Spinal cord (tissue), 10 donors: ENCODE results near the gene ITCH. TPM values are rescaled to one million over a fixed set of nuclear protein-coding genes. Genes with fewer than 3 reads are reported as not detected.

ENCODE experiments used
- DNase-seq, 6 donors: peaks; one replicate each; pipeline versions ENCODE4 v3.0.0 to v3.0.0-alpha.2; 2013 to 2015; ENCODE audit warnings: low spot score in 6 of 6, low read depth in 4 of 6
- H3K27ac ChIP-seq: one replicate; pipeline ENCODE4 v1.5.1; 2013; ENCODE audit warnings: low read depth, low read length, control low read depth
- H3K27me3 ChIP-seq: one replicate; pipeline ENCODE4 v1.6.1; 2013; ENCODE audit warnings: low read length; ENCODE audit not compliant: control insufficient read depth, insufficient read depth
- H3K36me3 ChIP-seq: one replicate; pipeline ENCODE4 v1.6.1; 2013; ENCODE audit warnings: low read length; ENCODE audit not compliant: control insufficient read depth, insufficient read depth
- H3K4me1 ChIP-seq: one replicate; pipeline ENCODE4 v1.6.1; 2013; ENCODE audit warnings: low read length; ENCODE audit not compliant: control insufficient read depth, insufficient read depth
- H3K4me3 ChIP-seq: one replicate; pipeline ENCODE4 v1.5.1; 2013; ENCODE audit warnings: low read depth, low read length, control low read depth
- H3K9me3 ChIP-seq: one replicate; pipeline ENCODE4 v1.6.1; 2013; ENCODE audit warnings: low read length; ENCODE audit not compliant: control insufficient read depth, insufficient read depth
- WGBS: methylation state at CpG from one replicate; pipeline ENCODE4 v1.1.5; 2013; ENCODE audit warnings: missing lambda C conversion rate; ENCODE audit not compliant: insufficient coverage; 5-methylcytosine and 5-hydroxymethylcytosine counted together
- polyA plus RNA-seq, 2 donors: library from polyadenylated mRNA; unstranded; fragments of 120-200 nt; gene quantifications; one replicate each; pipeline ENCODE4 v1.2.1, GENCODE V29; 2013; ENCODE audit not compliant: insufficient read length in 2 of 2
- total RNA-seq, 2 donors: library from RNA; depleted of rRNA in 1 of 2; stranded (reverse); fragments of 120-200 nt in 1 of 2; fragments of >200 nt in 1 of 2; gene quantifications; one replicate each; pipeline versions ENCODE4 v1.2.3 to v1.2.4, GENCODE V29; 2013 to 2014
- donor health status: healthy.

ITCH gene
- total and polyA plus RNA-seq, 4 donors, result 25.3 to 88.5 (median 46.7) TPM

DNA sequence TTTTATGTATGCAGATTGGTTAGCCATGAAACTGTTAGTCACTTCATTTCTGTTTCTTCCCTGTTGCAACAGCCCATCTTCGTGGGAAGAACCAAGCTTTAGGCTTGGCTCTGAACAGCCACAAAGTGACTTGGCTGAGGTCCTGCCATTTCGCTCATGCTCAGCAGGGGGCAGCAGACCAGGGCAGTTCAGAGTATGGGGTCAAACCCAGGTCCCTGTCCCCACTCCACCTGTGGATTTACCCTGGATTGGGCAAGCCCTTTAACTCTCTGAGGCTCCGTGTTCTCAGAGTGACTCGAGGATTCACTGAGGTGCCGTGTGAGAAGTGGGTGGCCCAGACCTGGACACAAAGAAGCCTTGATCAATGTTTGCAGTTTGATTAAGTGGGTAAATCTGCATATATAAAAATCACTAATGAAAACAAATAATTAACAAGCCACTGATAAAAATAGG is 175.6 kb downstream of the ITCH start:
- H3K36me3 ChIP-seq, result peaks cover 75% of the 10 kb centered on the region
- H3K27ac ChIP-seq, result no peak overlapping the region
- H3K27me3 ChIP-seq, result no peaks in the 10 kb centered on the region
- H3K9me3 ChIP-seq, result no peaks in the 10 kb centered on the region
- H3K4me3 ChIP-seq, result no peak overlapping the region
- peaks cover 3% of the 10 kb centered on the region for H3K4me1 ChIP-seq
- 36% methylated on average over 2 of the region's 5 CpGs for WGBS
- peak in 1 of 6 donors; percentile 25 for DNase-seq

DNA sequence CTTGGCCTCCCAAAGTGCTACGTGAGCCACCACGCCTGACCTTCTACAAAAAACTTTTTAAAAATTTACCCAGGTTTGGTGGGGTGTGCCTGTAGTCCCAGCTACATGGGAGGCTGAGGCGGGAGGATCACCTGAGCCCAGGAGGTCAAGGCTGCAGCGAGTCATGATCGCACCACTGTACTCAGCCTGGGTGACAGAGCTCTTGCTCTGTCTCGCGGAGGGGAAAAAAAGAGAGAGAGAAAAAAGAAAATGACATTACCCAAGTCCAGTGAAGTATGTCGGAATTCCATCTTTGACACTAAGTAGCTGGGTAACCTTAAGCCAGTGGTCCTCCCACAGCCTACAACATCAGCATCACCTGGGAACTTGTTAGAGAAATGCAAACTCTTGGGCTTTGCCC is 176.7 kb downstream of the ITCH start:
- Histone ChIP-seq H3K4me1 (peaks cover 9% of the 10 kb centered on the region), H3K9me3 (no peaks in the 10 kb centered on the region), H3K27me3 (no peaks in the 10 kb centered on the region), H3K36me3 (peaks cover 66% of the 10 kb centered on the region), H3K4me3 (no peak overlapping the region), H3K27ac (no peak overlapping the region)
- no peak for DNase-seq
- WGBS, result 100% methylated on average over 3 of the region's 8 CpGs

DNA sequence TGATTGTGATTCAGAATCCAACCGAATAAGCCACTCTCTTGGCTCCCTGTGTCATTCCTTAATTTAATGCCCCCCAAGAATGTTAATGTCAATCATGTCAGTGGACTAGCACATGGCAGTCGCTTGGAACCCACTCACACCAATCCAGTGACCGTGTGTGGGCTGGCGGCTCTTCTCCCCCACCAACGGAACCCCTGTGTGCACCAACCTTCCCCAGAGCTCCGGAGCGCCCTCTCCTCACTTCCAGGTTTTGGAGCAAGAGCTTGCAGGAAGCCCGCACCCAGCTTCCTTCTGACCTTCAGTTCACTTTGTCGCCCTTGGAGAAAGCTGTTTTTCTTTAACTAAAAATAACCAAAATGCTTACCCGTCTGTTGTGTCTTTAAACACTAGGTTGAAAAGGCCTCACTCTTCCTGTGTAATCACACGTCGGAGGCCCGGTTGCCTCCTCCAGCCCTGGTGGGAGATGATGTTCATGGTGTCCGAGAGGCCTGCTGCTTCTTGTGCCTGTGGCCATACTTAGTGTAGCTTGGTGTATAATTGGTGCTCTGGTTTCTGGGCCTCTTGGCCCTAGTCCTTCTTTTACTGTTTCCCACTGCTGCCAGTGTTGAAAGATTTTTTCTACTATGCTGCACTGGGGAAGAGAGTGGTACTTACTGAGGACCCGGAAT is 177.7 kb downstream of the ITCH start:
- 88% methylated on average over 14 of the region's 15 CpGs for WGBS
- DNase-seq, result no peak
- Histone ChIP-seq H3K4me3 (no peak overlapping the region), H3K4me1 (peaks cover 9% of the 10 kb centered on the region), H3K27ac (no peak overlapping the region), H3K27me3 (no peaks in the 10 kb centered on the region), H3K36me3 (peaks cover 56% of the 10 kb centered on the region), H3K9me3 (no peaks in the 10 kb centered on the region)

DNA sequence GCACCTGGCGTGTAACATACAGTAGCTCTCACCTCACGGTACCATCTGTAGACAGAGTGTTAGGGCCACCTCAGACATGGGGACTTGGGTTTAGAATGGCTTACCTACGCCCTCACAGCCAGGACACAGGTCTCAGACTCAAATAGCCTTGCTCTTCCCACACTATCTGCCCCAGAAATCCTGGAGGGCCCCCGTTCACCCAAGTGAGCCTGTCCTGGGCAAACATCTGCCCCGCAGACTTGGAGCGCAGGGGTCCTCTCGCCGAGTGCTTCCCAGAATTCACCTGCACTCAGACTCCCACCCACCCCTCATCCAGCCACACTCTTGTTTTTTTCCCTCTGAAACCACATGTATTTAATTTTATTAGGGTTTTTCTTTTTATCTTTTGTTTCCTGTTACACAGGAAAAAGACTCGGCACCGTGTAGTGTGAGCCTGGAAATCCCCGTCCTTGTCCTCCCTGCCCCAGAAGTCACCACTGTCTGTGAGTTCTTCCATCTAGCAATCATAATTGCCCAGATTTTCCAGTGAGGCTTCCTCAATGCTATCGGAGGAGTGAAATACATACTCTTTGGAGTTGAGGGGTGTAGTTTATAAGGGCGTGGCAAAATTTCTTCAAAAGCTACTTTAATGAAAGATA is 178.3 kb downstream of the ITCH start:
- no peak overlapping the region for H3K27ac ChIP-seq
- peaks cover 50% of the 10 kb centered on the region for H3K36me3 ChIP-seq
- WGBS, result 100% methylated on average over 4 of the region's 13 CpGs
- H3K4me3 ChIP-seq, result no peak overlapping the region
- DNase-seq, result no peak
- H3K27me3 ChIP-seq, result no peaks in the 10 kb centered on the region
- H3K9me3 ChIP-seq, result no peaks in the 10 kb centered on the region
- H3K4me1 ChIP-seq, result peaks cover 9% of the 10 kb centered on the region

DNA sequence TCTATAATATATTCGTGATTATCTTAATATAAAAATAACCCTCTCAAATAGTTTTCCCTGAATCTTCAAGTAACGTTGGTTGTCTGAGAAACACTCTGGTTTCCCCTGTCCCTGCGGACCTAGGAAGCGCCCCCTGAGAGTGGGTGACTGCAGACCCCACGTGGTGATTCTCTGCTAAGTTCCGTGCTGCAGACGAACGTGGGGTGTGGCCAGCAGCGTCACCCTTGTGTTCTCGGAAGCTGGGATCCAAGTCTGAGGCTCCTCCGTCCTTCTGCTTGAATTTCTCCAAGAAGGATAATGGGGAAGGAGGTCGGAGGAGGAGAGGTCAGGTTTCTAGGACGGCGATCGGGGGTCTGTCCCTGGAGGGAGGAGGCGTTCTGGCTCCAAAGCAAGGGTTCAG is 178.8 kb downstream of the ITCH start:
- no peaks in the 10 kb centered on the region for H3K27me3 ChIP-seq
- H3K4me1 ChIP-seq, result peaks cover 9% of the 10 kb centered on the region
- H3K36me3 ChIP-seq, result peaks cover 44% of the 10 kb centered on the region
- DNase-seq, result no peak
- H3K9me3 ChIP-seq, result no peaks in the 10 kb centered on the region
- H3K27ac ChIP-seq, result no peak overlapping the region
- 84% methylated on average over 10 of the region's 16 CpGs for WGBS
- H3K4me3 ChIP-seq, result no peak overlapping the region

DNA sequence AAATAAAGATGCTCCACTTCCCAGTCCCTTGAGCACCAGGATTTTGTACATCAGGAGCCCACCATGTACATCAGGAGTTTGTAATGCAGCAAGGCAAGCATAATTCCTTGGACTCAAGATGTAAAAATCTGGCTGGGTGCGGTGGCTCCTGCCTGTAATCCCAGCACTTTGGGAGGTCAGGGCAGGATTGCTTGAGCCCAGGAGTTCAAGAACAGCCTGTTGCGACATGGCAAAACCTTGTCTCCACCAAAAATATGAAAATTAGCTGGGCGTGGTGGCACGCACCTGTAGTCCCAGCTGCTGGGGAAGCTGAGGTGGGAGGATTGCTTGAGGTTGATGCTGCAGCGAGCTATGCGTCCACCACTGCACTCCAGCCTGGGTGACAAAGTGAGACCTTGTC is 179.4 kb downstream of the ITCH start:
- Histone ChIP-seq H3K4me3 (no peak overlapping the region), H3K27ac (no peak overlapping the region), H3K4me1 (peaks cover 9% of the 10 kb centered on the region), H3K36me3 (peaks cover 39% of the 10 kb centered on the region), H3K9me3 (no peaks in the 10 kb centered on the region), H3K27me3 (no peaks in the 10 kb centered on the region)
- DNase-seq, result no peak
- 97% methylated on average over 6 of the region's 6 CpGs for WGBS

DNA sequence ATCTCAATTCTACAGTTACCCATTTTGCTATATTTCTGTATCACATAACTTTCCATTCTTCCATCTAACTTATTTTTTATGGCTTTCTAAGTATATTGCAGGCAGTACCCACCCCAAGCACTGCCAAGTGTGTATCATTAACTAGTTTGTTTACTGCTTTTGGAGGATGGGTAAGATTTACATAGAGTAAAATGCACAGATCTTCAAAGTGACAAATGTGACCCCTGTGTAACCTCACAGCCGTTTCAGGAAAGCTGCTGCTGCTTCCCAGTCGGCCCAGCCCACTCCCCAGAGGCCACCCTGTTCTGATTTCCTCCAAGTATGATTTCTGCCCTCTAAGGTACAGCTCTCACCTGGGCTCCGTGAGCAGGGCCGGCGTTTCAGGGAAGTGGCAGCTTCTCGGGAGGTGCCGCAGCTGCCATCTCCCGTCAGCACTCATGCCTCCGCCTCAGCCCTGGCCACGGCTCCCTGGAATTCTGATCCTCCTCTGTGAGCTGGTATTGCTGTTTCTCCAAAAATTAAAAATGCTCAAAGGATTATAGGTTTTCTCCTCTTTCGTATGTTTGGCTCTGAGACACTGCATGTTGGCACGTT is 180.5 kb downstream of the ITCH start:
- peaks cover 9% of the 10 kb centered on the region for H3K4me1 ChIP-seq
- H3K9me3 ChIP-seq, result no peaks in the 10 kb centered on the region
- H3K27ac ChIP-seq, result no peak overlapping the region
- DNase-seq, result no peak
- WGBS, result 57% methylated on average over 10 of the region's 12 CpGs
- H3K36me3 ChIP-seq, result peaks cover 33% of the 10 kb centered on the region
- H3K4me3 ChIP-seq, result no peak overlapping the region
- H3K27me3 ChIP-seq, result no peaks in the 10 kb centered on the region

DNA sequence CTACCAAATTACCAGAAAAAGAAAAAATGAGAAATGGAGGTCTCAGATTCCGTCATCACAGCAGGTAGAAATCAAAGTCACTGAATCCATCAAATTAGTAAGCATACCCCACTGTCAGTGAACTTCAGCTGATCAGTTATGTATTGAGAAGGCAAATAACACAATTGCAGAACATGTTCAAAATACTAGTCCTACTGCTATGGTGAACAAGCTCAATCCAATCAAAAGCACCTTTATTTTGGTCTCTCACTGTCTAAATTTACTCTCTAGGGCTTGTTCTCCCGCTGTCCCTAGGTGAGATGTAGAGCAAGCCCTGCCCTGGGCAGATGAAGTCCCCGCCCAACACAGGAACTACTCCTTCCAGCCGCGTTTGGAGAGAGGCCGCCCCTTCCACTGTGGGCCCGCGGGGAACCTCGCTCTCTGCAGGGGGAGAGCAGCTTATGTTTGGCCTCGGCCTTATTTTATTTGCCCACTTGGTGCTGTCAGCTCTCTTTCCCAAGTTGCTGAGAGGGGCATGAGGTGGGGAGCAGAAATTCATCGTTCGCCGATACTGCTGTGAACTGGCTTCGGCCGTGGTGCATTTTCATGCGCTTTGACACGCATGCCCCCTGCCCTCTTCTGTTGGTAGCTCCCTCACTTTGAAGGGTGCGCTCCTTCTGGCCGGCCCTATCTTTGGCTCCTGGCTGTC is 181.2 kb downstream of the ITCH start:
- Histone ChIP-seq H3K4me1 (peaks cover 9% of the 10 kb centered on the region), H3K4me3 (no peak overlapping the region), H3K9me3 (no peaks in the 10 kb centered on the region), H3K27me3 (no peaks in the 10 kb centered on the region), H3K27ac (no peak overlapping the region), H3K36me3 (peaks cover 33% of the 10 kb centered on the region)
- WGBS, result 9% methylated on average over 16 of the region's 19 CpGs
- DNase-seq, result no peak

DNA sequence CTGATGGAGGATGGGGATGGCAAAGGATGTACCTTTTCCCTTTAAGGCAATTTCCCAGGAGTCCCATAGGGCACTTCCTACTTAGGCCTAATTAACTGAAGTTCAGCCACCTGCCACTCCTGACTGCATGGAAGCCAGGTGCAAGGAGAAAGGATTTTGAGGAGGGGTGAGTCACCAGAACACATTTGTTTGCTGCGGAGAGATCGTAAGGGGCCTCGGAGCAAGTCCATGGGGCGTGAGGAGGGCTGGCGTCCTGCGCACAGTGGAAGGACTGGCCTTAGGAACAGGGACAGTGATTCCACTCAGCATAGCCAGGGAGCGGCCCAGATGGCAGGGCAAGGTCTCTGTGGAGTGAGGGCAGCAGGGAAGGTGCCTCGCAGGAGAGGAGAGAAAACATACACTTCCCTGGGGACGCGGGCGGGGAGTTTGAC is 183.7 kb downstream of the ITCH start:
- H3K4me3 ChIP-seq, result no peak overlapping the region
- 84% methylated on average over 11 of the region's 11 CpGs for WGBS
- no peak for DNase-seq
- H3K27me3 ChIP-seq, result no peaks in the 10 kb centered on the region
- peaks cover 9% of the 10 kb centered on the region for H3K4me1 ChIP-seq
- H3K27ac ChIP-seq, result no peak overlapping the region
- H3K9me3 ChIP-seq, result no peaks in the 10 kb centered on the region
- peaks cover 13% of the 10 kb centered on the region for H3K36me3 ChIP-seq
